Kidney capillary endothelial cell (primary cell): ENCODE data around the gene ZNF609.
"Not testable (repeated sequence)": the region's sequence is repeated elsewhere in the genome, so short reads cannot be mapped to it uniquely, and the experiment has no call there.

Experiments used
- DNase-seq: peaks from one replicate; pipeline ENCODE4 v3.0.0-alpha.2; 2018; ENCODE audit warnings: low spot score

Gene ZNF609

GRCh38 chr15:64459066-64459781 lies 1.2 kb upstream of the ZNF609 start:
- DNase-seq, result no peak

- peak; percentile 51 for DNase-seq
Measured at GRCh38 chr15:64460724-64461720, 644 bp downstream of the ZNF609 start.

DNA sequence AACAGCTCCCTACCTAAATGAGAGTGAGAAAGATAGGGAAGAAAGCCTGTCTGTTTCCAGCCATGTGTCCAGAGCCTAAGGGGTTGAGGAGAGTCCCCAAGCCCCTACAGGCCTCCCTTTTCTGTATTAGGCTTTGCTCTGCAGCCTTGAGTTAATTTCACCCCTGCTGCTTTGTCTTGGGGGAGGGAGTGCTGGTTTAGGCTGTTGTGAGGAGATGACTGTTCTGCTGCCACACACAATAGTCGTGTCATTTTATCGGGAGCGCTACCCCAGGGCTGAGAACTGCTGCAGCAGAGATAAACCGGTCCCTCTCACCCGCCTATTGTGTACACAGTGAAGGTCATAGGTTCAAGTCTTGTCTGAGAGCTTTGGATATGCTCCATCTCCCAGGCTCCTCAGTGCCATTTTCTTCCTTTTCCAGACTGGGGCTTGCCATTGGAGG lies 1.4 kb downstream of the ZNF609 start:
- peak; percentile 36 for DNase-seq

DNA sequence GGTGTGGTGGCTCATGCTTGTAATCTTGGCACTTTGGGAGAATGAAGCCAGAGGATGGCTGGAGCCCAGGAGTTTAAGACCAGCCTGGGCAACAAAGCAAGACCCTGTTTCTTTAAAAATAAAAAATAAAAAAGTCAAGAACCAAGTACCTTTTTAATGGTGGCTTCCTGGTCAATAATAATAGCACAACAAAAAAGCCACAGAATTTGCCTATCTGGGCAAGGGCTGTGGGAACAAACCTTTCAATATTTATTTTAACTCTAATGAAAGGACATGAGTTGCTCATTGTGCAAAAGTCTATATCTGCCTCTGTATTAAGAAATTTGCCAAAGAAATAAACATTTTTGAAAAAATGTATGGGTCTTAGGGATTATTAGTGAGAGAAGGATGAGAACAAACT lies 2.1 kb downstream of the ZNF609 start:
- DNase-seq, result no peak

- no peak for DNase-seq
Measured at GRCh38 chr15:64464276-64465005, 4.1 kb downstream of the ZNF609 start.

DNA sequence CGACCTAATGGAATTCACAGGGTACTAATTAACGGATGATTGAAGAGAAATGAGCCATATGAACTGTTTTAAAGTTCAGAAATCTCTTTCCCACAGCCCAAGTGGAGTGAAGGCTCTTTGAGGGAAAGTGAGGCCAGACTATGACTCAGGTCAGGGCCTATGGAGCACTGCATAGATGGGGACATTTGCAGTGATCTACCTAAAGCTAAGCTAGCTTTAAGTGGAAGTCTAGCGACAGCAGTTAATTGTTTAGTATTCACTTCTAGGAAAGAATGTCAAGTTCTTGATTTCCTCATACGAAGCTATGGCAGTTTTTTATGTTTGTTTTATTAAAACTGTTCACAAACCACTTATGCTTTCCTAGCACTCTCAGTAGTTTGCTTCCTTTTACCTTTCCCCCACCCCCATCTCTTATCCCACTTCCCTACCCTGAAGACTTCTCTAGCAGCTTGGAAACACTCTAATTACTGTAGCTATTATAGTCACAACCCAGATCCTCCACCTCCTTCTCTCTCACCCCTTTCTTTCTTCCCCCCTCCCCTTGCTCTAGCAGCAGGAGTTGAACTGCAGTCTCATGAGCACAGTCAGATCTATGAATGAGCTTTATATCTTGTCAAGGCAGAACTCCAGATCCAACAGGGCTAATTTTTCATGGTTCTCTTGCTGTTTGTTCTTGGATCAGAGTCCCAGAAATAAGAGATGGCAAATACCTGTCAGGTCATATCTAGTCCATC lies 6.2 kb downstream of the ZNF609 start:
- DNase-seq, result no peak

DNA sequence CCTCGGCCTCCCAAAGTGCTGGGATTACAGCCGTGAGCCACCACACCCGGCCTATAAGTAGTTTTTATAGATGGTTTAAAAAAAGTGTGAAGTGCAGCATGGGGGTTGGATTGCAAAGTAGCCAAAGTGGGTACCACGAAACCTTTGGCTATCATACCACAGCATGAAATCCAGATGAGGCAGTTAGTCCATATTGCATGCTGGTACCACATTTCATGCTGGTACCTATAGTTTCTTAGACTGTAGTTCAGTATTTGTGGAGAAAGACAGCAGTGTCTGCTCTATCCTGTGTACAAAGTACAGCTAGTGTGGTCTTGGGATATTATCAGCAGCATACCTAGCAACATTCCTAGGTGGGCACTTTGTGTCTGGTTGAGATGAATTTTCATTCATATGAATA lies 11.8 kb downstream of the ZNF609 start:
- no peak for DNase-seq

GRCh38 chr15:64474846-64475245 lies 14.5 kb downstream of the ZNF609 start:
- DNase-seq, result no peak

DNA sequence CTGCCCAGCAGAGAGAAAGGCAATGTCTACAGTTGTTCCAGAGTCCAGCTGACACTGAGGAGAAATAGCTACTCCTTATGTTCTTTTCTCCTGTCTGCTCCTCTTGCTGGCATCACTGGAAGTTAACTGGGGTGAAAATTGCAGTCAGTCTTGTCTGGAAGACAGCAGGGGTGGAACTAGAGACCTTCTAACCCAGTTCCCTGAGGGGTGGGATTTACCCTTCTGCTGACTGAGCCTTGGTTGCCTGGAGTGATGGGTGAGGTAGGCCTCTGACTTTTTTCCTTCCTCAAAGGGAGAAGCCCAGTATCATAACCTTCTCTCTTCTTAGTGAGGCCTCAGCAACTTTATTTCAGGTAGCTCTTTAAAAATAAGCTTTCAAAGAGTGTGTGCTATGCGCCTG lies 16.2 kb downstream of the ZNF609 start:
- DNase-seq, result no peak

DNA sequence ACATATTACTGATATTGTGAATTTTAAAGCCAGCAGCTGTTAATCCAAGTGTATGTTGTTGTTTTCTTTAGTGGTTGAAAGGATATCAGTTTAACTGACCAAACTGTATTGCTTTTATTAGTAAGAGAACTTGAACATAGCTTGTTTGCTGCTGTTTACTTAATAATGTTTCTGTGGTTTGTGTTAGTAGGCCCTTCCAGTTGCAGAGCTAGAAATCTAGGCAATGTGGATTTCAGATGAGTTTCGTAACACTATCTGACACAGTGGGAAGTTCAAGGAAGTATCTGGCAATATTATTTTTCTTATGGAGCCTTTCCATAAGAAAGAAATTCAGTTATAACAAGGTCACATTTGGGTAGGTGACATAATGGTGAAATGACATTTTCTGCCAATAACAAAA lies 18.5 kb downstream of the ZNF609 start:
- no peak for DNase-seq

DNA sequence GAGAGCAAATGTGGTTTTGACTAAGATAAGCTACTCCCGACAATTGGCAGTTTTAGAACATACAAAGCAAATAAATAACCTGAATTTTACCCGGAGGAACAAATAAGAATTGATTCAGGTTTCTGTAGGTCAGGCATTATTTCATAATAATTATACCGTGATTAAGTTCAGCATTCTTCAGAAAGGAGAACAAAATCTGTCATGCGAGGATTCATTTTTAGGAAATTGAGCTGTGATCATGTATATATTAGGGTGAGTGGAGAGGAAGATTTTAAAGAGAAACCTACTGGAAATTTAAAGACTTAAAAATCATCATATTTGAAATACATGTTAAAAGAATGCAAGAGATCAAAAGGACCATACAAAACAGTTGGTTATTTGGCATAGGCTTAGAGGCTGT lies 20.5 kb downstream of the ZNF609 start:
- no peak for DNase-seq

DNA sequence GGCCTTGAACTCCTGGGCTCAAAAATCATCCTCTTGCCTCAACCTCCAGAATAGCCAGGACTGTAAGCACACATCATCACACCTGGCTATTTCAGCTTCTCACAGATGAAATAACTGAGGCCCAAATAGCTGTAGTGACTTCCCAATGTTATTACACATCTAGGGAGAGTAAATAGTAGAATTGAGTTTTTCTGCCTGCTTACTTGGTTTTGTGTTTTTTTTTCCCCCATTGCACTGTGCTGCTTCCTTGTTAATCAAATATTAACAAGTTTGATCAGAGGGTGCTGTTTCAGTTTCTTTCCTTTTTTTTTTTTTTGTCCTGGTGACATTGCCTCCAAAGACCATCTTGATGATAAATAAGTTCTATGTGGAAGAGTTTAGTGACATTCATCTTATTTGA lies 23.4 kb downstream of the ZNF609 start:
- DNase-seq, result no peak

DNA sequence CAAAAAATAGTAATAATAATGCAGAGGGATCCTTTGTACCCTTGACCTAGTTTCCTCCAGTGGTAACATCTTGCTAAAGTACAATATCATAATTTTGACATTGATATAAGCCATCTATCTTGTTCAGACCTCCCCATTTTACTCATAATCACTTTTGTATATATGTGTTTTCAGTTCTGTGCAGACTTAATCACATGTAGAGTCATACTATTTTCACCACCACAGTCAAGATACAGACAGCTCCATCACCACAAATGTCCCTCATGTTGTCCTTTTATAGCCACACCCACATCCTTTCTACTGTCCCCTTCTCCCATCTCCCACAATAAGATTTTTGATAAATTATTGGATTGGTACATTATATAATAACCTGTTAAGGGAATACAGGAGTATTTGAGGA lies 25.4 kb downstream of the ZNF609 start:
- DNase-seq, result no peak

- DNase-seq, result no peak
Measured at GRCh38 chr15:64490598-64491259, 30.4 kb downstream of the ZNF609 start.

DNA sequence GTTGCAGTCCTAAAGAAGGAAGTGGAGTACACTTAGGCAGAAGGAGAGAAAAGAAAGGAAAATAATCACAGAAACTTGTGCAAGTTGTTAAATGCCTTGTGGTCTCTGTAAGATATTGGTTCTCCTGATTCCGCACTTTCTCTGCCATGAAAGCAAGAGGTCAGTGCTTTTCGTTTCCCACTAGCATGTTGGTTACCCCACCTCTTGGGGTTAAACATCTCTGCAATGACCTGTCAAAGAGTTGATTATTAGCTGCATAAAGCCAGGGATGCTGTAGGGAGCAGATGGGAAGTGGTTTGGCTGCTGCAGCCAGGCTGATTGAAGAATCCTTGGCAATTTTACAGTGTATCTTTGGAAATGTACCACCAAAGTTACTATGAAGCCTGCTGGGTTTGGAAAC lies 33.3 kb downstream of the ZNF609 start:
- DNase-seq, result no peak

GRCh38 chr15:64495968-64496367 lies 35.6 kb downstream of the ZNF609 start:
- DNase-seq, result not testable (repeated sequence)

DNA sequence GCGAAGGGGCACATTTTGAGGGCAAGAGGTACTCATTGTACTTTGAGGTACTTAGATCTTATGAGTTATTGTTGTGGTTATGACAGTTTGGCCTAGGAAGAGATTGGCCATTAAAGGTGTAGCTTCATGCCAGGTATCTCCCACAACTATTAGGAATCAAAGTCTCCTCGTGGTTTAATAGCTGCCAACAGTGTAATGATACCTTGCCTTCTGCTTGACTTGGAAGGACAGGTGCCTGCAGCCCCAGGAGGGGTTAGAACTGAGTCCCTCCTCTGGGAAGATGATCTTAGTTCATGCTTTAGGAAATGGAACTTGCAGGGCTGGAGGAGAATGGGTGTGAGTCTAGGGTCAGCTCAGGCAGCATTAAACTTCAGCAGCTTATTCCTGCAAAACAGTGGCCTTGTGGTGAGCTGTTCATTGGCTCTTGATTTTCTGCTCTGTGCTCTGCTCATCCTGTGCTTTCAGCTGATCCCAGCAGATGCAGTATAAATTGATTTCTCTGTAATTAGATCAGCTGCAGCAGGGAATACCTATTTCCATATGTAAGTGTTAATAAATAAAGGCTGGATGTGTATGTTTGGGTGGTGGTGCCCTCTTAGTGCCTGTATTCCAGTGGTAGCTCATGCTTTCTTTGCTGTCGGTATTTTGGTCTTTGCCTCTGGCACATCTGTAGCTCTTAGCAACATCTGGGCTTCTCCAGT lies 40.5 kb downstream of the ZNF609 start:
- DNase-seq, result no peak

DNA sequence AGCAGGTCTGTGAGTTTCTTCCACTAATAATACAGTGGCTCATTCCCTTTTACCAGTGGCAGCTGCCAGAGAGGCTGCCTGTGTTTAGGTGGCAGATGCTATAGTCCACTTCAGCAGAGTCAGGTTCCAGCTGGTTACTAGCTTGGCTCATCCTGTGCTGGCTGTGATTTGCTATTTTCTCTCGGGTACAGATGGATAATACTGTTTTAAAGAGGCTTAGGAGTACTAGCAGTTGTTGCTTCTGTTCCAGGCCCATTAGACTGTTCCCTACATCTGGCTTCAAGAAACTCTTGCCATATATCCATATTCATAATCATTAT lies 41.0 kb downstream of the ZNF609 start:
- no peak for DNase-seq

DNA sequence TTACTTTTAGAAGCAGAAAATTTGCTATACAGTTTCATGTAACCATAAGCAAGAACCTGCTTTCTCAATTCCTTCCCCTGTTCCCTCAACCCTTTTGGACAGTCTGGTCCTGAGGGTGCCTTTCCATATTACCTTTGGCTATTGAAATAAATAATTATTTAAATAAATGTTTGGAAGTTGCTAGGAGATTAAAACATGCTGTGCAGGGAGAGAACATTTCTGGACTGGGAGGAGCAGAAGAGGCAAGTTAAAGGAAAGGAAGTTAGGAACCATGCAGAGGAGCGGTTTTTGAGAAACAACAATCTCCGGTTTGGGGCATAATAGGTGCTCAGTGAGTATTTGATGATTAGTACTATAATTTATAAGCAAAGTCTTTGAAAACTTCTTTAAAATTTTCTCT lies 41.8 kb downstream of the ZNF609 start:
- DNase-seq, result no peak

DNA sequence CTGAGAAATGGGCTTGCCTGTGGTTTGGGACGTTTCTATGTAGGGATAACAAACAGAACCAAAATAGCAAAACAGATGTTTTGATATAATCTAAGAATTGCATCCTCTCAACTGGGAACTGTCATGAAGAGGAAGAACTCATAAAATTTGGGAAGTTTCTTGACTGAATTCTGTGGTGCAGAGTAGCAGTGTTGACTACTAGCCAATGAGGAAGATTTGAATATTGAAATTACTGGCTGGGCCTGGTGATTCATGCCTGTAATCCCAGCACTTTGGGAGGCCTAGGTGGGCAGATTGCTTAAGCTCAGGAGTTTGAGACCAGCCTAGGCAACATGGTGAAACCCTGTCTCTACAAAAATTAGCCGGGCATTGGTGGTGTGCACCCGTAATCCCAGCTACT lies 42.2 kb downstream of the ZNF609 start:
- DNase-seq, result no peak

GRCh38 chr15:64503197-64503596 lies 42.8 kb downstream of the ZNF609 start:
- peak; percentile 57 for DNase-seq
